ENCODE data around the gene SACS.

Gene SACS, protein sequence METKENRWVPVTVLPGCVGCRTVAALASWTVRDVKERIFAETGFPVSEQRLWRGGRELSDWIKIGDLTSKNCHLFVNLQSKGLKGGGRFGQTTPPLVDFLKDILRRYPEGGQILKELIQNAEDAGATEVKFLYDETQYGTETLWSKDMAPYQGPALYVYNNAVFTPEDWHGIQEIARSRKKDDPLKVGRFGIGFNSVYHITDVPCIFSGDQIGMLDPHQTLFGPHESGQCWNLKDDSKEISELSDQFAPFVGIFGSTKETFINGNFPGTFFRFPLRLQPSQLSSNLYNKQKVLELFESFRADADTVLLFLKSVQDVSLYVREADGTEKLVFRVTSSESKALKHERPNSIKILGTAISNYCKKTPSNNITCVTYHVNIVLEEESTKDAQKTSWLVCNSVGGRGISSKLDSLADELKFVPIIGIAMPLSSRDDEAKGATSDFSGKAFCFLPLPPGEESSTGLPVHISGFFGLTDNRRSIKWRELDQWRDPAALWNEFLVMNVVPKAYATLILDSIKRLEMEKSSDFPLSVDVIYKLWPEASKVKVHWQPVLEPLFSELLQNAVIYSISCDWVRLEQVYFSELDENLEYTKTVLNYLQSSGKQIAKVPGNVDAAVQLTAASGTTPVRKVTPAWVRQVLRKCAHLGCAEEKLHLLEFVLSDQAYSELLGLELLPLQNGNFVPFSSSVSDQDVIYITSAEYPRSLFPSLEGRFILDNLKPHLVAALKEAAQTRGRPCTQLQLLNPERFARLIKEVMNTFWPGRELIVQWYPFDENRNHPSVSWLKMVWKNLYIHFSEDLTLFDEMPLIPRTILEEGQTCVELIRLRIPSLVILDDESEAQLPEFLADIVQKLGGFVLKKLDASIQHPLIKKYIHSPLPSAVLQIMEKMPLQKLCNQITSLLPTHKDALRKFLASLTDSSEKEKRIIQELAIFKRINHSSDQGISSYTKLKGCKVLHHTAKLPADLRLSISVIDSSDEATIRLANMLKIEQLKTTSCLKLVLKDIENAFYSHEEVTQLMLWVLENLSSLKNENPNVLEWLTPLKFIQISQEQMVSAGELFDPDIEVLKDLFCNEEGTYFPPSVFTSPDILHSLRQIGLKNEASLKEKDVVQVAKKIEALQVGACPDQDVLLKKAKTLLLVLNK (N-terminal part only)

DNA sequence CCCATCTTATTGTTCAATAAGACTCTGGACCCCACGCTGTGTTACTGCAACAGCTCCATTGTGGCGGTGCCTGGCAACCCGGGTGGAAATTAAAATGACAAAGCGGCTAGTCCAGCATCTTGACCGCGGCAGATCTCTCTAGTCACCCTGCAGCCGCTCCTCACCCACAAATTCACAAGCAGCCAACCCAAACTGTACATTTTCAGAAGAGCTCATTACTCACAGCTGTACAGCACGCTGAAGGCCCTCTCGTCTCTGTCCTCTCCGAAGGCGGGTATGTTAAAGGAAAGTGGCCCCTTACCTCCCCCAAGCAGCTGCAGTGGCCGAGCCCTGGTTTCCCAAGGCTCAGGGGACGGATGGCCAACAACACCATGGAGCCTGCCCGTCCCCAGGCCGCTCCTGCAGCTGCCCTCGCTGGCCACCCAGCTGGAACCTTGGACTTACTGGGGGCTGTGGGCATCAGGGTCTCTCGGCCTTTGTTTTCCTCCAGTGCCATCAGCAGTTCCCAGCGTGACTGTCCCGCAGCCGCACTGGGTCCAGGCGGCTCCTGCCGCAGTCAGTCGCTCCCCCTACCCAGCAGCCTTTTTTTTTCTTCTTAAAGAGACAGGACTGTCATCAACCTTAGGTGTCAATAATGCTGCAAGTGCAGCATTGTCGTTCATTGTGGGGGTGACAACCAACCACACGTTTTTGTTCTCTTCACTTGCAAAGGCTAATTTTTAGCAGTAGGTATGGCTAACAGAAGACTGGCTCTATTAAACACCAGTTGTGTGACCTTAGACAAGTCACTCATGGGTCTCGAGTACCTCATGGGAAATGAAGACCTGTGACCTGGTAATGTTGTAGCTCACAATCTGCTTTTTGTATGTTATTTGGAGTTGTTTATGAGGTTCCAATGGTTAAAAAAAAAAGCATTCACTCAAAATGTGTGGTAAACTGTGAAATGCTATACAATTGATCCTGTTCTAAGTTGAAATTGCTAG, at the start of gene SACS:
TSS of gene SACS (minus strand) at position 532 of the 983 bp plus-strand sequence. CDS start 22,463 bp downstream, outside the sequence.
- no peak within 1 kb of the TSS for H3K27ac ChIP-seq
- TF ChIP-seq, protein P1, sequence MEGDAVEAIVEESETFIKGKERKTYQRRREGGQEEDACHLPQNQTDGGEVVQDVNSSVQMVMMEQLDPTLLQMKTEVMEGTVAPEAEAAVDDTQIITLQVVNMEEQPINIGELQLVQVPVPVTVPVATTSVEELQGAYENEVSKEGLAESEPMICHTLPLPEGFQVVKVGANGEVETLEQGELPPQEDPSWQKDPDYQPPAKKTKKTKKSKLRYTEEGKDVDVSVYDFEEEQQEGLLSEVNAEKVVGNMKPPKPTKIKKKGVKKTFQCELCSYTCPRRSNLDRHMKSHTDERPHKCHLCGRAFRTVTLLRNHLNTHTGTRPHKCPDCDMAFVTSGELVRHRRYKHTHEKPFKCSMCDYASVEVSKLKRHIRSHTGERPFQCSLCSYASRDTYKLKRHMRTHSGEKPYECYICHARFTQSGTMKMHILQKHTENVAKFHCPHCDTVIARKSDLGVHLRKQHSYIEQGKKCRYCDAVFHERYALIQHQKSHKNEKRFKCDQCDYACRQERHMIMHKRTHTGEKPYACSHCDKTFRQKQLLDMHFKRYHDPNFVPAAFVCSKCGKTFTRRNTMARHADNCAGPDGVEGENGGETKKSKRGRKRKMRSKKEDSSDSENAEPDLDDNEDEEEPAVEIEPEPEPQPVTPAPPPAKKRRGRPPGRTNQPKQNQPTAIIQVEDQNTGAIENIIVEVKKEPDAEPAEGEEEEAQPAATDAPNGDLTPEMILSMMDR (IDR thresholded peaks at IDR 0.05) = no peak
- no peak for TF ChIP-seq ZFX (IDR thresholded peaks at IDR 0.05; ENCODE audit: borderline replicate concordance)

DNA sequence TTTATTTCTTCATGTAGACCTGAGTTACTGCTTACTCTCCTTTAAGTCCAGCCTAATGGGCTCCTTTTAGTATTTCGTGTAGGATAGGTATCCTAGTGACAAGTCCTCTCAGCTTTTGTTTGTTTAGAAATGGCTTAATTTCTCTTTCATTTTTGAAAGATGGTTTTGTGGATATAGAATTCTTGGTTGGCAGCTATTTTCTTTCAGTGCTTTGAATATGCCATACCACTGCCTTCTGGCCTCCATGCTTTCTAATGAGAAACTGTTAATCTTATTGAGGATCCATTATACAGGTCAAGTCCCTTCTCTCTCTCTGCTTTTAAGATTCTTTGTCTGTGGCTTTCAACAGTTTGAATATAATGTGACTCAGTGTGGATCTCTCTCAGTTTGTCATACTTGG, 46.8 kb upstream of the SACS start:
- H3K27ac ChIP-seq = no peak overlapping the region
- TF ChIP-seq ZFX (IDR thresholded peaks at IDR 0.05; ENCODE audit: borderline replicate concordance) = no peak
- TF ChIP-seq, protein P1 (IDR thresholded peaks at IDR 0.05) = no peak

DNA sequence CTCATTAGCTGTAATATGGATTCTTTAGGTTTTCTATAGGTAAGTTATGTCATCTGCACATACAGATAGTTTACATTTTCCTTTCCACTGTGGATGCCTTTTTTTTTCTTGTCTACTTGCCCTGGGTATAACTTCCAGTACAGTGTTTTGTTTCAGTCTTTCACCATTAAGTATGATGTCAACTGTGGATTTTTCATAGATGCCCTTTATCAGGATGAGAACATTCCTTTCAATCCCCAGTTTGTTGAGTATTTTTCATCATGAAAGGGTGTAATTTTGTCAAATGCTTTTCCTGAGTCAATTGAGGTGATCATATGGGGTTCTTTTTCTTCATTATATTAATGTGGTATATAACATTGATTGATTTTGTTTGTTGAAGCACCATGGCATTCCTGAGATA, 43.6 kb upstream of the SACS start:
- TF ChIP-seq, protein P1 (IDR thresholded peaks at IDR 0.05) = no peak
- no peak for TF ChIP-seq ZFX (IDR thresholded peaks at IDR 0.05; ENCODE audit: borderline replicate concordance)
- no peak overlapping the region for H3K27ac ChIP-seq

DNA sequence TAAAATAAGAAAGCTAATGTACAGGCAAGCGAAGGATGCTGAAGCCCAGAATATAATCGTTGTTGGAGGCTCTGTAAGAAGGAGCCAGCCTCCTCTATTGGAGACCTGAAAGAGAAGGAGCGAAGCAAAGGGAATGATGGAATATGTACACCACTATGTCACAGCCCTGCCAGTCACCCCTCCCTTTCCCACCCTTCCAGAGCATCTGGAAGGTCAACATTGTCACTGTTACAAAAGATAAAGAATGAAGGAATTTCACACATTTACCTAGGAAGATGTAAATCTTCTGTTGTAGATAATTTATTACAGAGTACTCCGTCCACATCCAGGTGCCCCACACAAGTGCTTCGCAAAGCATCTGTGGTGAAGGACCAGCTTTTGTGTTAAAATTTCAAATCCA, 39.7 kb upstream of the SACS start:
- TF ChIP-seq ZFX (IDR thresholded peaks at IDR 0.05; ENCODE audit: borderline replicate concordance) = no peak
- TF ChIP-seq, protein P1 (IDR thresholded peaks at IDR 0.05) = no peak
- no peak overlapping the region for H3K27ac ChIP-seq

DNA sequence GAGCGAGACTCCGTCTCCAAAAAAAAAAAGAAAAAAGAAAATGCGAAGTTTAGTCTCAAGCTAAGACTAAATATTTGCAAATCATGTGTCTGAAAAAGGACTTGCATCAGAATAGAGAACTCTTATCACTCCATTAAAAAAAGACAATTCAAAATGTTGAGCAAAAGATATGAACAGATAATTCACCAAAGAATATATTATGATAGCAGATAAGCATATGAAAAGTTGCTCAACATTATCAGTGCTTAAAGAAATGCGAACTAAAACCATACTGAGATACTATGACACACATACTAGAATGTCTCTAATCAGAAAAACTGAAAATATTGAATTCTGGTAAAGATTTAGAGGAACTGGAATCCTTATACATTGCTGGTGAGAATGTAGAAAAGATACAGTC, 38.7 kb upstream of the SACS start:
- no peak overlapping the region for H3K27ac ChIP-seq
- TF ChIP-seq ZFX (IDR thresholded peaks at IDR 0.05; ENCODE audit: borderline replicate concordance) = no peak

DNA sequence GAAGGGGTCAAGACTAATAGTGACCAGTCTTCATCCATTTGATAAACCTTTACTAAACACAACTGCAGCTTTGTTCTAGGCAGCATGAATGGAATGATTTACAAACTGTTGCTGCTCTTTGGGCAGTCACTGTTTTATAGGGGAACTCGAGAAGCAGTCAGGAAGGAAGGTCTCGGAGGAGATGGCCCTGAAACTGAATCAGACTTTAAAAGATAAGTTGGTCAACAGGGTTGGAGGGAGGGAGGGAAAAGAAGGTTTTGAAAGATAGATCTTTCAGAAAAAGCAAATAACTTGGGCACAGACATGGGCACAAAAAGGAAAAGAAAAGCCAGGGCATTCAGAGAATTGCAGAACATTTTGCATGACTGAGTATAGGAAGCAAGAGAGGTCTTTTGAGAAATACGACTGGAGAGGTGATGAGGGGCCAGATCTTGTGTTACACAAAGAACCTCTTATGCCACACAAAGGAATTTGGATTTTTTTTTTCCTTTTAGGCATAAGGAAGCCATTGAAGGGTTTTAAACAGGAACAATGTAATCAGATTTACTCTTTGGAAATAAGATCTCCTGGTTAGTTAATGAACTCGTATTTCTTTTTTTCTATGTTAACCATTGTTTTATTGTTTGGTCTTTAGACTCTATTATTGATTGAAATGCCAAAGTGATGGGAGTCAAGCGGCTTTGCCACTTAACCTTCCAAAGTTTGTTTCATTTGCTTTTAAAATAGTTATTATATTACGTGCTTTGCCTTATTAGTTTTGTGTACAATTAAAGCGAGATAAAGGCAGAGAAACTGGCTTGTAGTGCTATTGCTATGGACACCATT, 37.5 kb upstream of the SACS start:
- H3K27ac ChIP-seq = no peak overlapping the region
- TF ChIP-seq, protein P1 (IDR thresholded peaks at IDR 0.05) = no peak
- TF ChIP-seq ZFX (IDR thresholded peaks at IDR 0.05; ENCODE audit: borderline replicate concordance) = no peak

All from 22Rv1 (cell line).